Dedifferentiated amniotic fluid mesenchymal stem cell (primary cell): ENCODE results near the gene KCNIP4.
"Not testable (repeated sequence)": the region's sequence is repeated elsewhere in the genome, so short reads cannot be mapped to it uniquely, and the experiment has no call there.

Source experiments
- DNase-seq: peaks from one replicate; pipeline ENCODE4 v3.0.0-alpha.2; 2016; ENCODE audit errors: extremely low spot score

Gene KCNIP4

GRCh38 chr4:20760053-20760452, 1188.5 kb downstream of the KCNIP4 start:
- no peak for DNase-seq

GRCh38 chr4:20754036-20754435, 1194.5 kb downstream of the KCNIP4 start:
- no peak for DNase-seq

DNA sequence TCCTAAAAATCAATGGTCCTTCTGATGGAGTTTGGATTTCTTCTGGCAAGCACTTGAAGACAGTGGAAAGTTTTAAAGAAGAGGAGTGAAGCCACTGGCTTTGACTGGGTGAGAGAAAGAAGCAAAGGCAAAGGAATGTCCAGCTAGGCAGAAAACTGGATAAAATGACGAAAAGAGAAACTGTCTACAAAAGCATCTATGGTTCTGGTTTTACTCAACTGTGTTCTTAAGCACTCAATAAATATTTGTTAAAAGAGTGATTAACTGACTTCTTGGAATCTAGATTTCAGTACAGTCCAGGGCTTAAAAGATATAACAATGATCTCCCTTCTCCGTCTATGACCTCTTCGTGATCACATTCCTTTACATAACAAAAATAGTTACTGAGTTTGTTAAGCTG, 1195.9 kb downstream of the KCNIP4 start:
- DNase-seq, result no peak

GRCh38 chr4:20746000-20746399, 1202.6 kb downstream of the KCNIP4 start:
- not testable (repeated sequence) for DNase-seq

GRCh38 chr4:20735931-20736330, 1212.6 kb downstream of the KCNIP4 start:
- DNase-seq, result no peak

DNA sequence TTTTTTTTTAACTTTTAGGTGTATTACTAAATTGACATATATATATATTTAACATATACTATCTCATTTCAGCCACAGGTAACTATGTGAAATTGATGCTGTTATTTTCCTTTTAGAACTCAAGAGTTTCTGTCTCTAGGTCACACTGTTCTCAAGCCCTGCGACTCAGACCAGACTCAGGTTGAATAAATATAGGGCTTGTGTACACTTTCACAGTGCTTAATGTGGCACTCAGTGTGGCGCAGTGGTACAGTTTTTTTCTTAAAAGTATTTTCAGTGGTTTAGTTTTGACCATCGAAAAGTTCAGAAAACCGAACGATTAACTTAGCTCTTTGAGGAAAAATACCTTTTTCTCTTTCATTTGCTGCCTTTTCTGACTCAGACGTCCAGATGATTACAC, 1223.7 kb downstream of the KCNIP4 start:
- DNase-seq, result no peak

DNA sequence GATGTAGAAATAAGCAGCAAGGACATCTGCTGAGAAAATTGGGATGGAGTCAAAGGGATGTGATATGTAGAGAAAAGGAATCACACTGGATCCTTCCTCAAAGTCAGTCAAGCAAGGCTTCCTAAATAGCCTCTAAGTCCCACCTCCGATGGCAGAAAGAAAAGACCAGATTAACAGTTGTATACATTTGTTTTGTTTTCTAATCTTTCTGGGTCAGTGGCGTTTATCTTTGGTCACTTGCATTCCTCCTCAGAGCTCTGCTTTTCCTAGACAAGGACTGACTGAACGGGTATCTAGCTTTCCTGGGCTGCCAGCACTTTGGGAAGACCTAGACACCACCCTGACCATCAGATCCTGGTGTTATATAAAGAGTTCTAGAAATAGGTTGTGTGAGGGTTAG, 1225.1 kb downstream of the KCNIP4 start:
- no peak for DNase-seq

DNA sequence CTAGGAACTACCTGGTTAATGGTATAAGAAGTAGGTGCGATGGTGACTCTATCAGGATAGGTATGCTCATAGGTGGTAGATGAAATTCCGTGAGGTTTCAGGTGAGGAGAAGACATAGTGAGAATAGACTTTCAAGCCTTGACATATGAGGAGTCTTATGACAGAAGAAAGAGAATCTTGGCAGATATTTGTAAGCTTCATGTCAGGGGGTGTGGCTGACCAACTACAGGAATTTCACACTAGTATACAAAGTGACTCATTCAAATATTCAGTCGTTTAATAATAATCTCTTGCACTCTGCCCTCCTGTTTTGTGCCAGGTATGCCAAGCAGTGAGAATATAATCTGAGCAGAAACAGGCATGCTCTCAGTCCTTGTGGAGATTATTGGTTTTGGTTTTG, 1225.6 kb downstream of the KCNIP4 start:
- no peak for DNase-seq

DNA sequence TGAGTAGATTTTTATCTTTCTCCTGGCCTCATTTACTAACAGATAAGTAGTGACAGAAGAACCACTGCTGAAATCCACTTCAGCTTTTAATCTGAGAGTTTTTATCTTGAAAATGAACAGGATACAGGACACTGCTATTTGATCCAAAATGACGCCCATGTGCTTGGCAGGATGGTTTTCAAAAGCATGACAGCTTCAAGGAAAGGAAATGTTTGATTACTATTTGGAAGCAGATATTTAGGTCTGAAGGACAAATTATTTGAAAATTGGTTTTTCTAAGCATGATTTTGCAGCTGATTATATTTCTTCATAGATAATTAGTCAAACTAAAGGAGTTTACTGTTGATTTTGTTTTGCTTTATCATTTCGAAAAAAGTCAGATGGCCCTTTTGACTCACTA, 1237.2 kb downstream of the KCNIP4 start:
- no peak for DNase-seq

DNA sequence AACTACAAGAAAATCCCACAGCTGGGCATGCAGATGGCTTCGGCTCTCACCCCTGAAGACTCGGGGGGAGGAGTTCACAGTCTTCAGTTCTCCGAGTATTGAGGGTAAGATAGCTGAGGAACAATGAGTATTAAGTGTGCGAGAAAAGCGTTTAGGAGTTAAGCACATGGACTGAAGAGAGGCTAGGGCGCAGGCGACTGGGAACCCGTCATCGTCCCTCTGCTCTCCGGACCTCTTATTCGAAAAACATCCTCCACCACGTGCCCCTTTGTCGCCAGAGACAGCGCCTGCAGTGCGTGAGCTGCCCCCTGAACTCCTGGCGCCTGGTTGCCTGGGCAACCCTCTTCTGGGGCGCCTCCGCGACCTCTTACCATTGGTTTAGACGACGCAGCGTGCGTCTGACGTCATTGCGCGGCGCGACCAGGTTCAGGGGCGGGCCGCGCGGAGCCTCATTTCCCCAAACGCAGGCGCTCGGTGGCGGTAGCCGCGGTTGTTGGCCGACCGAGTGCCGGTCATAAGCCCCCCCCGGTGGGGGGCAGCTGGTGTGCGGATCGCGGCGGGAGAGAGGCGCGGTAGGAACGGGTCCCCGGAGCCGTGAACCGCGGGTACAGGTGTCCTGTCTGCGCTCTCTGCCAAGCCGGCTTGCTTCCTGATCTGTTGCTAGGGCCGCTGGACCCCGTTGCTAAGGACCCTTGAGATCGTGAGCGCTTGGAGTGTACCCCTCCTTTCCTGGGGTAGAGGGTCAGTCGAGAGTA, 1248.4 kb downstream of the KCNIP4 start, which contains the start of gene PACRGL:
Gene PACRGL (plus strand): TSS at position 452 of the 755 bp plus-strand sequence. CDS start 4,024 bp downstream, outside the sequence.
- DNase-seq, result peak; percentile 91

GRCh38 chr4:20698820-20699219, 1249.8 kb downstream of the KCNIP4 start:
- no peak for DNase-seq

- no peak for DNase-seq
These were observed 1250.2 kb downstream of the KCNIP4 start for GRCh38 chr4:20698382-20698781.

DNA sequence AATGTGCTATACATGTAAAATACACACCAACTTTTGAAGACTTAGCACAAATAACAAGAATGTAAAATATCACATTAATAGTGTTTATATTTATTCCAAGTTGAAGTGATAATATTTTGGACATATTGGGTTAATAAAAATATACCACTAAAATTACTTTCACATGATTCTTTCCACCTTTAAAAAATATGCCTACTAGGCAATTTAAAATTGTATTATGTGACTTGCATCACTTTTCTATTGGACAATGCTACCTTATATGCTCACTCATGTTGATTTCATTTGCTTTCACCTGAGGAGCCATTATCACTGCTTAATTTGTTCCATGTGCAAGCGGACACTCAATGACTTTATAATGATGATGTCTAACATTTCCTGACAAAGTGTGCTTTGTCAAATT, 1251.8 kb downstream of the KCNIP4 start:
- DNase-seq, result no peak

GRCh38 chr4:20687864-20688263, 1260.7 kb downstream of the KCNIP4 start:
- DNase-seq, result no peak

DNA sequence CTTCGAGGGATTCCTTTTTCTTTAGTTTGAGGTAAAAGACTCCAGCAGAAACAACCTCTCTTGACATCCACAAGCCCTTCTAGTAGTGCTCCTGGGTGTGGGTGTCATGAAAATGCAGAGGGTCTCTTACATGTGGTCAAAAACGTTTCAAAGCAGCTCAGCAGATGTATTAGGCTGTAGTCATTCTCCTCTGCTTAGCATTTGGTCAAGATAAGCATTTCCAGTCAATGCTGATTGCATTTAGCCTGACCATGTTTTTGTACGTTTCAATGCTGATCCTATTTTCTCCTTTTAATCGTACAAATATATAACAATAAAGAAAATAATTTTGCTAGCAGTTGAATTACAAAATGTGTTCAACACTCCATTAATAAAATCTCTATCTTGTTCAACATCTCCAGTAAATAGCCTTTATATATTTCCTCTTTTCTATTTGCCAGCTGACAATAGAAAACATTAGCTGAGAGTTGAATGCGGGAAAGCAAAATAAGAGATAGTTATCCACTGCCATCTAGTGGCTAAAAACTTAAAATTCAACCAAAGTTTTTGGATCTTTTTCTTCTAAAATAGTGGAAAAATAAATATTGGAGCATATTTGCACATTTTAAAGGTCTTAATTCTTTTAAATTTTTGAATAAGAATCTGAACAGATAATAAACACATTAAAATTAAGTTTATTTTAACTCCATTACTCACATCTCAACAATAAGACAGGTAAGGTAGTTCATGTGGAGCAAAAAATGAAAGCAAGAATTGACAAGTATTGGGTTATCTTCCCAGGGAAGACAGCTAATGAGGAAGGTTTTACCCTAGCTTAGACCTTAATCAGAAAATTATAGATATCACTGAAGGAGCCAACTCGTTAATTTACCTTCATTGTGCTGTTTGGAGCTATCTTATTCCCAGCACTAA, 1263.5 kb downstream of the KCNIP4 start:
- DNase-seq, result peak; percentile 59

GRCh38 chr4:20683766-20684165, 1264.8 kb downstream of the KCNIP4 start:
- DNase-seq, result no peak

- no peak for DNase-seq
These were observed 1265.7 kb downstream of the KCNIP4 start for GRCh38 chr4:20682853-20683252.

GRCh38 chr4:20681271-20681670, 1267.3 kb downstream of the KCNIP4 start:
- DNase-seq, result no peak

GRCh38 chr4:20680736-20681135, 1267.8 kb downstream of the KCNIP4 start:
- no peak for DNase-seq

GRCh38 chr4:20679951-20680350, 1268.6 kb downstream of the KCNIP4 start:
- DNase-seq, result no peak
